Gastrocnemius medialis (tissue), 4 donors: ENCODE results near the gene PKD2L1. TPM values are rescaled to one million over a fixed set of nuclear protein-coding genes. Genes with fewer than 3 reads are reported as not detected.

Experiments used
- ATAC-seq, 2 donors: fragments of 150-250 bp; one replicate each; pipeline ENCODE4 v1.9.1; 2016
- DNase-seq, 2 donors: peaks; one replicate each; pipeline ENCODE4 v3.0.0-alpha.2; 2019
- H3K27ac ChIP-seq, 4 donors: fragments of 200-600 bp; sonication (generic); 1 replicate in 1 of 4; 2 replicates in 3 of 4; pipeline ENCODE4 v1.5.1; 2016 to 2018; ENCODE audit warnings: mild to moderate bottlenecking in 2 of 4, moderate library complexity in 1 of 4
- H3K27me3 ChIP-seq, 3 donors: fragments of 200-600 bp; sonication (generic) in 2 of 3; 1 replicate in 1 of 3; 2 replicates in 2 of 3; pipeline versions ENCODE4 v1.5.1 to v1.6.0; 2016 to 2019; ENCODE audit warnings: mild to moderate bottlenecking in 1 of 3, moderate library complexity in 1 of 3
- H3K36me3 ChIP-seq, 2 donors: fragments of 200-600 bp; sonication (generic) in 1 of 2; one replicate each; pipeline ENCODE4 v1.5.1; 2017 to 2018
- H3K4me1 ChIP-seq, 2 donors: fragments of 200-600 bp; sonication (generic) in 1 of 2; one replicate each; pipeline ENCODE4 v1.5.1; 2016 to 2017; ENCODE audit warnings: mild to moderate bottlenecking in 2 of 2
- H3K4me3 ChIP-seq, 4 donors: fragments of 200-600 bp; sonication (generic) in 3 of 4; 1 replicate in 1 of 4; 2 replicates in 3 of 4; pipeline ENCODE4 v1.5.1; 2016 to 2019; ENCODE audit warnings: mild to moderate bottlenecking in 2 of 4
- H3K9me3 ChIP-seq, 3 donors: fragments of 200-600 bp; sonication (generic) in 2 of 3; 1 replicate in 1 of 3; 2 replicates in 2 of 3; pipeline ENCODE4 v1.5.1; 2016 to 2019
- POLR2A ChIP-seq, 2 donors: fragments of 450-650 bp; IDR thresholded peaks; one replicate each; pipeline ENCODE4 v1.6.1; 2017; ENCODE audit warnings: antibody characterized with exemption in 2 of 2, mild to moderate bottlenecking in 2 of 2, moderate library complexity in 2 of 2
- in situ Hi-C, 4 donors: fragments of 200-750 bp; cut with MboI; loops; one replicate each; pipeline versions ENCODE4 v1.15.0 to v1.8.0; 2017; ENCODE audit warnings: low sequenced_read_pairs in 4 of 4
- intact Hi-C: fragments of 100-400 bp; cut with DNase I; formaldehyde crosslinking; loops from one replicate; pipeline ENCODE4 v1.15.1; 2023; ENCODE audit warnings: low total_unique reads
- total RNA-seq, 4 donors: library from RNA; depleted of rRNA; stranded (reverse); fragments of >200 nt; gene quantifications; one replicate each; pipeline versions ENCODE4 v1.1.0 to v1.2.3, GENCODE V29; 2016
- TF ChIP-seq, protein P1 (sequence below), 5 experiments: fragments of 450-650 bp in 3 of 5; fragments of 200-600 bp in 2 of 5; sonication (generic) in 2 of 5; IDR thresholded peaks in 4 of 5; conservative IDR thresholded peaks in 1 of 5; 1 replicate in 4 of 5; 2 replicates in 1 of 5; pipeline ENCODE4 v1.5.1; 2016 to 2019; ENCODE audit warnings: antibody characterized with exemption in 5 of 5, mild to moderate bottlenecking in 3 of 5, moderate library complexity in 3 of 5

PKD2L1 gene
- total RNA-seq, 4 donors from 2014 or later, result not detected

DNA sequence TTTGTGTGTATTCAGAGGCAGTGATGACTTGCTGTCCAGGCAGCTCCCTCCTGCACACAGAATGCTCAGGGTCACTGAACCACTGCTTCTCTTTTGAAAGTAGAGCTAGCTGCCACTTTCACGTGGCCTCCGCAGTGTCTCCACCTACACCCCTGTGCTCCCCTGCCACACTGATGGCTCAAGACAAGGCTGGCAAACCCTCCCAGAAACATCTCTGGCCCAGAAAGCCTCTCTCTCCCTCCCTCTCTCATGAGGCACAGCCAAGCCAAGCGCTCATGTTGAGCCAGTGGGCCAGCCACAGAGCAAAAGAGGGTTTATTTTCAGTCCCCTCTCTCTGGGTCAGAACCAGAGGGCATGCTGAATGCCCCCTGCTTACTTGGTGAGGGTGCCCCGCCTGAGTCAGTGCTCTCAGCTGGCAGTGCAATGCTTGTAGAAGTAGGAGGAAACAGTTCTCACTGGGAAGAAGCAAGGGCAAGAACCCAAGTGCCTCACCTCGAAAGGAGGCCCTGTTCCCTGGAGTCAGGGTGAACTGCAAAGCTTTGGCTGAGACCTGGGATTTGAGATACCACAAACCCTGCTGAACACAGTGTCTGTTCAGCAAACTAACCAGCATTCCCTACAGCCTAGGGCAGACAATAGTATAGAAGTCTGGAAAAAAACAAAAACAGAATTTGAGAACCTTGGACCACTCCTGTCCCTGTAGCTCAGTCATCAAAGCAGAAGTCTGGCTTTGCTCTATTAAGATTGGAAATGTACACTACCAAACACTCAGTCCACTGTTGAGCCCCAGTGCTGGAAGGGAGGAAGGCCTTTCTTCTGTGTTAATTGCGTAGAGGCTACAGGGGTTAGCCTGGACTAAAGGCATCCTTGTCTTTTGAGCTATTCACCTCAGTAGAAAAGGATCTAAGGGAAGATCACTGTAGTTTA is 32.8 kb upstream of the PKD2L1 start:
- ATAC-seq (peak in 1 of 2 donors; percentile 29), DNase-seq (peak in 1 of 2 donors; percentile 51)
- H3K9me3 ChIP-seq, result no peaks in the 10 kb centered on the region
- H3K27me3 ChIP-seq, result no peaks in the 10 kb centered on the region
- intact Hi-C loops, result loop anchor here (10.0 kb wide), 1 partner anchor 628 kb away; the partner anchor contains the start of genes COX15 and CUTC
- peak overlapping the region in 3 of 4 donors; percentile 30 to 57 (median 46) for H3K27ac ChIP-seq
- in situ Hi-C loops, result no loop called here
- no peaks in the 10 kb centered on the region for H3K36me3 ChIP-seq
- TF ChIP-seq, protein P1, sequence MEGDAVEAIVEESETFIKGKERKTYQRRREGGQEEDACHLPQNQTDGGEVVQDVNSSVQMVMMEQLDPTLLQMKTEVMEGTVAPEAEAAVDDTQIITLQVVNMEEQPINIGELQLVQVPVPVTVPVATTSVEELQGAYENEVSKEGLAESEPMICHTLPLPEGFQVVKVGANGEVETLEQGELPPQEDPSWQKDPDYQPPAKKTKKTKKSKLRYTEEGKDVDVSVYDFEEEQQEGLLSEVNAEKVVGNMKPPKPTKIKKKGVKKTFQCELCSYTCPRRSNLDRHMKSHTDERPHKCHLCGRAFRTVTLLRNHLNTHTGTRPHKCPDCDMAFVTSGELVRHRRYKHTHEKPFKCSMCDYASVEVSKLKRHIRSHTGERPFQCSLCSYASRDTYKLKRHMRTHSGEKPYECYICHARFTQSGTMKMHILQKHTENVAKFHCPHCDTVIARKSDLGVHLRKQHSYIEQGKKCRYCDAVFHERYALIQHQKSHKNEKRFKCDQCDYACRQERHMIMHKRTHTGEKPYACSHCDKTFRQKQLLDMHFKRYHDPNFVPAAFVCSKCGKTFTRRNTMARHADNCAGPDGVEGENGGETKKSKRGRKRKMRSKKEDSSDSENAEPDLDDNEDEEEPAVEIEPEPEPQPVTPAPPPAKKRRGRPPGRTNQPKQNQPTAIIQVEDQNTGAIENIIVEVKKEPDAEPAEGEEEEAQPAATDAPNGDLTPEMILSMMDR (IDR thresholded peaks at IDR 0.05 in 4 of 5, conservative IDR thresholded peaks at IDR 0.05 in 1 of 5), result no peak
- TF ChIP-seq POLR2A (IDR thresholded peaks at IDR 0.05), result no peak
- peaks cover 14 to 25% of the 10 kb centered on the region in 2 donors for H3K4me1 ChIP-seq
- no peak overlapping the region for H3K4me3 ChIP-seq

DNA sequence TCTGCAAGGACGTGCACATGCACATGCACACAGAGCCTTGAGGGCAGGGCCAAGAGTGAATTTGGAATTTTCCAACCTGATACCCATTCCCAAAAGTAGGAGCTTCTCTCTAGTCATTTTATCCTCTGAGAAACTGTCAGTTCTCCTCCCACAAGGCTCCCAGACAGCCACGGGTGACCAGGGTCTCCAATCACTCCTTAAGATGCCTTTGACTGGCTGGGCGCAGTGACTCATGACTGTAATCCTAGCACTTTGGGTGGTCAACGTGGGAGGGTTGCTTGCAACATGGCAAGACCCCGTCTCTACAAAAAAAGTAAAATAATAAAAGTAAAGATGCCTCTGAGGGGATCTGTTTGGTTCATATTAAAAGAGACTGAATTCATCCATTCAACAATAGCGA is 30.2 kb upstream of the PKD2L1 start:
- H3K36me3 ChIP-seq, result no peaks in the 10 kb centered on the region
- TF ChIP-seq, protein P1 (IDR thresholded peaks at IDR 0.05 in 4 of 5, conservative IDR thresholded peaks at IDR 0.05 in 1 of 5), result no peak
- TF ChIP-seq POLR2A (IDR thresholded peaks at IDR 0.05), result no peak
- in situ Hi-C loops (no loop called here), intact Hi-C loops (loop anchor here (10.0 kb wide), 1 partner anchor 625 kb away; the partner anchor contains the start of genes COX15 and CUTC)
- H3K27ac ChIP-seq, result no peak overlapping the region
- no peaks in the 10 kb centered on the region for H3K9me3 ChIP-seq
- DNase-seq (no peak), ATAC-seq (no peak)
- no peaks in the 10 kb centered on the region for H3K27me3 ChIP-seq
- peaks cover 9 to 21% of the 10 kb centered on the region in 2 donors for H3K4me1 ChIP-seq
- no peak overlapping the region for H3K4me3 ChIP-seq

DNA sequence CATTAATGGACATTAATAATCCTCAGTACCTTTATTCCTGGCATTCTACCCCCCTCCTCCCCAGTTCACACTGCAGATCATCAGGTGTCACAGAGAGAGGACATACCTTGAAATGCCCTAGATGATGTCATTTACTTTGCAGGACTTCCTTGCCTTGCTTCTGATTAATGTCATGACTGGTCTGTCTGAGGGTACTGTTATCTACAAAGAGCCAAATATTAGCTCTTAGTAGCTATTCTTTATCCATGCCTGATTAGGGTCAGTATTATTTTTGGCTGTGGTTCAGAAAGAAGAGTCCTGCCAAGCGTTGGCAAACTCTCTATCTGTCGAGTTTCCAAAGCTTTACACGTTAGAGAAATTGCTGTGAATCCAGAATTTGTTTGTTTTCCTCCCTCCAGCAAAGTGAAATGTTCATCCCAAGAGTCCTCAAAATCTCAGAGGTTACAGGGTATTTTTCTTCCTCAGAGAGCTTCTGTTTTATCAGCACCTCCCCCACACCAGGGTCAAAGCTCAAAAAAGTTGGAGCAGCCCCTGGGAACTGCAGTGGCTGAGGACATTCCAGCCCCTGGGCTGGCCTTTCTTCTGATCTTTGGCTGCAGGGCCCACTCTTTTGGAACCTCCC is 29.6 kb upstream of the PKD2L1 start:
- Histone ChIP-seq H3K4me3 (no peak overlapping the region), H3K9me3 (no peaks in the 10 kb centered on the region), H3K27me3 (no peaks in the 10 kb centered on the region), H3K36me3 (no peaks in the 10 kb centered on the region), H3K4me1 (peaks cover 6 to 17% of the 10 kb centered on the region in 2 donors), H3K27ac (no peak overlapping the region)
- intact Hi-C loops, result loop anchor here (10.0 kb wide), 1 partner anchor 625 kb away; the partner anchor contains the start of genes COX15 and CUTC
- DNase-seq (no peak), ATAC-seq (no peak)
- TF ChIP-seq, protein P1 (IDR thresholded peaks at IDR 0.05 in 4 of 5, conservative IDR thresholded peaks at IDR 0.05 in 1 of 5), result no peak
- TF ChIP-seq POLR2A (IDR thresholded peaks at IDR 0.05), result no peak
- in situ Hi-C loops, result no loop called here

DNA sequence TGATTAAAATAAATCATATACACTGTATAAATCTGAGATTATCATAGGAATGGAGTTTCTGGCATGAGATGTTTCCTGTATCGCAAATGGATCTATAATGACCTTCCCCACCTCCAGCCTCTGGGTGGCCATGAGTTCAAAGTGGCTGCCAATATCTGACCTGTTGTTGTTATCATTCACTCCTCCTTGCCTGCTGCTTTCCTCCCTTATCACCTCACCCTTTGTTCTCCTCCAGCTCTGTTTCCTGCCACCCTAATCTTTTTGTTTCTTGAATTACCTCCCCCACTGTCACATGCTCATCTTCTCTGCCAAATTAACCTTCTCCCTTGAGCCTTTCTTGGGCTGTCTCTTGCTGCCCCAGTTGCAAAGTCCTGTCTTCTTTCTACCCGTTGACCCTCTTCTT is 29.0 kb upstream of the PKD2L1 start:
- Histone ChIP-seq H3K36me3 (no peaks in the 10 kb centered on the region), H3K4me3 (no peak overlapping the region), H3K4me1 (peaks cover 0 to 11% of the 10 kb centered on the region in 2 donors), H3K27ac (no peak overlapping the region), H3K27me3 (no peaks in the 10 kb centered on the region), H3K9me3 (no peaks in the 10 kb centered on the region)
- no peak for DNase-seq
- in situ Hi-C loops, result no loop called here
- ATAC-seq, result no peak
- no peak for TF ChIP-seq POLR2A (IDR thresholded peaks at IDR 0.05)
- TF ChIP-seq, protein P1 (IDR thresholded peaks at IDR 0.05 in 4 of 5, conservative IDR thresholded peaks at IDR 0.05 in 1 of 5), result no peak
- intact Hi-C loops, result no loop called here
